GM12865 (cell line): ENCODE results near the gene FAM181A.

Source experiments
- DNase-seq: peaks from one replicate; pipeline ENCODE4 v3.0.0; 2010; ENCODE audit warnings: low read depth
- H3K4me3 ChIP-seq: 2 replicates; pipeline ENCODE4 v1.5.1; 2011; ENCODE audit warnings: mild to moderate bottlenecking, low read depth, low read length, control low read depth
- CTCF ChIP-seq: IDR thresholded peaks from 2 replicates; pipeline ENCODE4 v1.5.1; 2011; ENCODE audit warnings: low read length, control low read depth, low read depth, inconsistent platforms; ENCODE audit not compliant: insufficient read depth; ENCODE audit errors: missing control alignments

The FAM181A gene

DNA sequence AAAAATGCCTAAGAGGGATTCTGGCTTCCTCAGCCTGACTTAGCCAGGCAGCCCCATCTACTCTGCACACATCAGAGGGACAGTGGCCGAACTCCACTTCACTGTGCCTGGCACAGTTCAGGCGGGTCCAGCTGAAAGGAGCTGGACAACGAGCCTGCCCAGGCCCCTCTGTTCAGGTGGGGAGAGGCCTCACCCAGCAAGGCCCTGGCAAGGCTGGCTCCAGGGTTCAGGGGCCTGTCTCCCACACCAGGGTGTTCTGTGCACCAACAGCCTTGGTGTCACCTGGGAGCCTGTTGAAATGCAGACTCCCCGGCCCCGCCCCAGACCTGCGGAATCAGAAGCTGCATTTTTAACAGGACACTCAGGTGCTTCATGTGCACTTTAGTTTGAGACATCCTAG, 9.8 kb downstream of the FAM181A start:
- no peak overlapping the region for H3K4me3 ChIP-seq
- no peak for DNase-seq
- TF ChIP-seq CTCF, result no peak

GRCh38 chr14:93937519-93937918, 10.4 kb downstream of the FAM181A start:
- no peak for TF ChIP-seq CTCF
- no peak for DNase-seq
- H3K4me3 ChIP-seq, result no peak overlapping the region

- no peak for TF ChIP-seq CTCF
- H3K4me3 ChIP-seq, result no peak overlapping the region
- DNase-seq, result no peak
Observed at GRCh38 chr14:93938751-93939303, 11.7 kb downstream of the FAM181A start.

DNA sequence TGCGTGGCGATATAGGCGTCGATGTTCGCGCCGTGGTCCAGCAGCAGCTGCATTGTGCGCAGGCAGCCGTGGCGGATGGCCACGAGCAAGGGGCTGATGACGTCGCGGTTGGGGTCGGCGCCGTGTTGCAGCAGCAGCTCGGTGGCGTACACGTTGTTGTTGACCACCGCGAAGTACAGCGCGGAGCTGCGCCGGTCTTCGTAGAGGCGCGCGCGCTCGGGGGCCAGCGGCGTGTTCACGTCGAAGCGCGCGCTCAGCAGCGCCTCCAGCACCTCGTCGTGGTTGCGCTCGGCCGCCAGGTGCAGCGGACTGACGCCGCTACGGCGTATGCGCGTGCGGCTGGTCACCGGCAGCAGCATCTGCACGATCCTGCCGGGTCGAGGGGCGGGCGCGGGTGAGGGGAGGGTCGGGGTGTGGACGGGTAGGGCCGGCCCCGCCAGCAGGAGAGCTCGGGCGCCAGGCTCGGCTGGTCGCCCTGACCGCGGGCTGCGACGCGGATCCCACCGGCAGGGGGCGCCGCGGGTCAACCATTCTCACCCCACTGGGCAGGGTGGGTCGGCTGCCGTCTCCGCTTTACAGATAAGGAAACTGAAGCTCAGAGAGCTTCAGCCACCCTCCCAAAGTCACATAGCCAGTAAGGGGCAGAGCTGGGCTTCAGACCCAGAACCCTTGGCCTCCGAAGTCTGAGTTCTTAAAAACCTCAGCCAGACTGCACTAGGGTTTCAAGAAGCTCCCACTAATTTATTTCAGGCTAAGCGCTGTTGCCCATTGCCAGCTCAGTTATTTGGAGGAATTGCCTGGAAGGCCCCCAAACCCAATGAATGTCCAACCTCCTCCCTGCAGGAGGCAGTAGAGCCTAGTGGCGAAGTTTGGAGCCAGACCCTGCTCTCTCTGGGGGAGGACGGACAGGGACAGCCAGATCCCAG, 12.4 kb downstream of the FAM181A start:
- no peak overlapping the region for H3K4me3 ChIP-seq
- DNase-seq, result peak; percentile 91
- peak; percentile 82 for TF ChIP-seq CTCF

- DNase-seq, result no peak
- H3K4me3 ChIP-seq, result no peak overlapping the region
- TF ChIP-seq CTCF, result no peak
Observed at GRCh38 chr14:93940437-93940836, 13.3 kb downstream of the FAM181A start.

DNA sequence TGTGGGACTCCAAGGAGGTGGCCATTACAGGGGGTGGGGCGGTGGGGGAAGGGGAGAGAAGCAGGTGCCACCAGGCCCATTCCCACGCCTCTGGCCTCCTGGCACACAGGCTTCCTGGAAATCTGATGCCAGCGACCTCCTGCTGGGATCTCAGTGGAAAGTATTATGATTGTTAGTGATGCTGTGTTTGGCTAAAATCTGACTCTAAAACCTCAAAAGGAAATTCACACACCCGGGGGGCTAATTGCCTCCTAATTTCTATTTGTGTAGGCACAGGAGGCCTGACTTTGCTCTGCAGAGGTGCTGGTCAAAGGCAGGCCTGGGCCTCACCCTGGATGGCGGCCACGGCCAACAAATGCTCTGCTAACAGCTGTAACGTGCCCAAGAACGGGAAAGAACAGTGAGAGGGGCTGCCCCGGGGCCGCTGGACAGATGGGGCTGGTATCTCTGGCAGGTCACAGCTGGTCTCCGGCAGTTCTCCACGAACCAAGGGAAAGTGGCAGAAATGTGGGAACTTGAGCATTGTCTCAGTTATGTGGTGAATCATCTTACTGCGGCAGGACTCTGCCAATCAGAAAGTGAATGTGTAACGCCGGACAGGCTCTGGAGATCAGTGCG, 14.3 kb downstream of the FAM181A start:
- no peak overlapping the region for H3K4me3 ChIP-seq
- DNase-seq, result no peak
- TF ChIP-seq CTCF, result no peak
